ENCODE measurements around the gene CXCL6. TPM values are rescaled to one million over a fixed set of nuclear protein-coding genes. Genes with fewer than 3 reads are reported as not detected.

Gene CXCL6
- total RNA-seq, 1 donor from 2014 or later, result 2.1 TPM

GRCh38 chr4:73851293-73851692 lies 14.8 kb downstream of the CXCL6 start:
- H3K4me3 ChIP-seq (ENCODE audit: low read depth, low read length), result no peak overlapping the region
- DNase-seq (ENCODE audit: low read depth), result no peak
- TF ChIP-seq CTCF (IDR thresholded peaks at IDR 0.05; ENCODE audit: insufficient read depth, low read length, poor library complexity, severe bottlenecking), result no peak

GRCh38 chr4:73852771-73853170 lies 16.3 kb downstream of the CXCL6 start:
- Histone ChIP-seq H3K27me3 (ENCODE audit: control insufficient read depth, insufficient read depth, low read length) (no peaks in the 10 kb centered on the region), H3K36me3 (ENCODE audit: control insufficient read depth, insufficient read depth, low read length) (no peaks in the 10 kb centered on the region), H3K4me3 (ENCODE audit: low read depth, low read length) (no peak overlapping the region)
- TF ChIP-seq CTCF (IDR thresholded peaks at IDR 0.05; ENCODE audit: insufficient read depth, low read length, poor library complexity, severe bottlenecking), result no peak
- no peak for DNase-seq (ENCODE audit: low read depth)

More at GRCh38 chr4:73851293-73851692, 14.8 kb downstream of the CXCL6 start:
- Histone ChIP-seq H3K27me3 (ENCODE audit: control insufficient read depth, insufficient read depth, low read length) (no peaks in the 10 kb centered on the region), H3K36me3 (ENCODE audit: control insufficient read depth, insufficient read depth, low read length) (no peaks in the 10 kb centered on the region)

- peak; percentile 64 for TF ChIP-seq CTCF (IDR thresholded peaks at IDR 0.05; ENCODE audit: insufficient read depth, low read length, poor library complexity, severe bottlenecking)
- no peaks in the 10 kb centered on the region for H3K27me3 ChIP-seq (ENCODE audit: control insufficient read depth, insufficient read depth, low read length)
- H3K36me3 ChIP-seq (ENCODE audit: control insufficient read depth, insufficient read depth, low read length), result no peaks in the 10 kb centered on the region
- peak within 1 kb of the TSS; percentile 8 for H3K4me3 ChIP-seq (ENCODE audit: low read depth, low read length)
- DNase-seq (ENCODE audit: low read depth), result no peak
These were observed 16.8 kb downstream of the CXCL6 start, which contains the start of gene PF4V1 for GRCh38 chr4:73853246-73853704. Gene PF4V1 (plus strand): TSS chr4:73853296. CDS start chr4:73853363, 67 bp downstream.

GRCh38 chr4:73853718-73854473 lies 17.4 kb downstream of the CXCL6 start:
- Histone ChIP-seq H3K27me3 (ENCODE audit: control insufficient read depth, insufficient read depth, low read length) (no peaks in the 10 kb centered on the region), H3K4me3 (ENCODE audit: low read depth, low read length) (peak overlapping the region; percentile 8)
- no peak for TF ChIP-seq CTCF (IDR thresholded peaks at IDR 0.05; ENCODE audit: insufficient read depth, low read length, poor library complexity, severe bottlenecking)

GRCh38 chr4:73855406-73855805 lies 18.9 kb downstream of the CXCL6 start:
- Histone ChIP-seq H3K36me3 (ENCODE audit: control insufficient read depth, insufficient read depth, low read length) (no peaks in the 10 kb centered on the region), H3K4me3 (ENCODE audit: low read depth, low read length) (no peak overlapping the region), H3K27me3 (ENCODE audit: control insufficient read depth, insufficient read depth, low read length) (no peaks in the 10 kb centered on the region)
- no peak for DNase-seq (ENCODE audit: low read depth)
- TF ChIP-seq CTCF (IDR thresholded peaks at IDR 0.05; ENCODE audit: insufficient read depth, low read length, poor library complexity, severe bottlenecking), result no peak

More at GRCh38 chr4:73853718-73854473, 17.4 kb downstream of the CXCL6 start:
- no peaks in the 10 kb centered on the region for H3K36me3 ChIP-seq (ENCODE audit: control insufficient read depth, insufficient read depth, low read length)
- no peak for DNase-seq (ENCODE audit: low read depth)
